NCI-H2171 (cell line): Measurements from ENCODE around the gene ARHGDIG.
"Not testable (repeated sequence)": the region's sequence is repeated elsewhere in the genome, so short reads cannot be mapped to it uniquely, and the experiment has no call there.

Experiments used
- DNase-seq: peaks from one replicate; lab custom pipeline; 2025; lab: John Stamatoyannopoulos, UW

The ARHGDIG gene

GRCh38 chr16:280552-280951 is at the start of gene ARHGDIG:
TSS of gene ARHGDIG (plus strand) at chr16:280591. CDS start at chr16:280681, 90 bp downstream.
- peak; percentile 15 for DNase-seq

- DNase-seq = no peak
Measured at GRCh38 chr16:230949-231348, 49.4 kb upstream of the ARHGDIG start.

- DNase-seq = peak; percentile 95
Measured at GRCh38 chr16:234468-235305, 45.7 kb upstream of the ARHGDIG start, which contains the start of gene FAM234A. TSS of gene FAM234A (plus strand) at chr16:234821. CDS start at chr16:254414, 19,593 bp downstream.

- no peak for DNase-seq
Measured at GRCh38 chr16:239948-240277, 40.5 kb upstream of the ARHGDIG start.

- no peak for DNase-seq
Measured at GRCh38 chr16:240559-240958, 39.8 kb upstream of the ARHGDIG start.

- DNase-seq = no peak
Measured at GRCh38 chr16:242281-242680, 38.1 kb upstream of the ARHGDIG start.

GRCh38 chr16:243348-243747 is 37.0 kb upstream of the ARHGDIG start:
- DNase-seq = no peak

GRCh38 chr16:245105-245504 is 35.3 kb upstream of the ARHGDIG start:
- DNase-seq = no peak

GRCh38 chr16:247027-247426 is 33.4 kb upstream of the ARHGDIG start:
- DNase-seq = no peak

- DNase-seq = no peak
Measured at GRCh38 chr16:249431-249830, 31.0 kb upstream of the ARHGDIG start.

GRCh38 chr16:252366-253337 is 27.7 kb upstream of the ARHGDIG start:
- no peak for DNase-seq

GRCh38 chr16:253833-254232 is 26.6 kb upstream of the ARHGDIG start:
- no peak for DNase-seq

- no peak for DNase-seq
Measured at GRCh38 chr16:254461-254860, 25.9 kb upstream of the ARHGDIG start.

GRCh38 chr16:255183-255582 is 25.2 kb upstream of the ARHGDIG start:
- no peak for DNase-seq

GRCh38 chr16:258091-258490 is 22.3 kb upstream of the ARHGDIG start:
- not testable (repeated sequence) for DNase-seq

- DNase-seq = no peak
Measured at GRCh38 chr16:259226-259625, 21.2 kb upstream of the ARHGDIG start.

- no peak for DNase-seq
Measured at GRCh38 chr16:259814-260253, 20.6 kb upstream of the ARHGDIG start.

- no peak for DNase-seq
Measured at GRCh38 chr16:260326-260725, 20.1 kb upstream of the ARHGDIG start.

GRCh38 chr16:261031-261691 is 19.2 kb upstream of the ARHGDIG start:
- DNase-seq = peak; percentile 59

- DNase-seq = no peak
Measured at GRCh38 chr16:262121-262745, 18.2 kb upstream of the ARHGDIG start.

GRCh38 chr16:263182-263774 is 17.1 kb upstream of the ARHGDIG start:
- no peak for DNase-seq
